HCT116 (cell line): ENCODE measurements around the gene NR1D2. TPM values are rescaled to one million over a fixed set of nuclear protein-coding genes. Genes with fewer than 3 reads are reported as not detected.

Experiments
- ATAC-seq: fragments of 200-7000 bp; cut with Tn5 transposase; 2 replicates; pipeline ENCODE4 v1.9.1; 2020; ENCODE audit warnings: mild to moderate bottlenecking, moderate library complexity
- BruUV-seq: library from RNA; stranded (reverse); fragments of 400-500 nt; replicated peaks from 2 replicates; lab custom pipeline; 2021; lab: Mats Ljungman, UMichigan
- CTCF ChIA-PET: fragments of 300-600 bp; sonication (Branson Sonifier 250); formaldehyde crosslinking; loops from one replicate; lab custom pipeline; 2021; ENCODE audit warnings: antibody characterized with exemption; lab: Charles Lee
- POLR2A ChIA-PET: fragments of 300-600, 350-600 bp; sonication (Branson Sonifier 250); formaldehyde crosslinking; loops from one replicate; lab custom pipeline; 2021; ENCODE audit warnings: antibody characterized with exemption; lab: Charles Lee
- RAD21 ChIA-PET, 2 experiments: fragments of 300-600 bp; sonication (Branson Sonifier 250); formaldehyde crosslinking; loops; one replicate each; lab custom pipeline; 2023; ENCODE audit warnings: low total read pairs in 2 of 2; ENCODE audit not compliant: uncharacterized antibody in 2 of 2, unreplicated experiment in 2 of 2, low non-redundant PET in 1 of 2; lab: Charles Lee
- DNase-seq: peaks from one replicate; pipeline ENCODE4 v3.0.0-alpha.2; 2010; ENCODE audit warnings: low read depth, low spot score
- H2AFZ ChIP-seq: fragments of 200-600 bp; shearing (Covaris generic), sonication (generic); 2 replicates; pipeline ENCODE4 v1.6.1; 2017; ENCODE audit warnings: low read depth, mixed run types, mixed read lengths, antibody characterized with exemption, low read length; ENCODE audit not compliant: poor library complexity, severe bottlenecking
- H3K27ac ChIP-seq: 2 replicates; pipeline ENCODE4 v1.5.1; 2012; ENCODE audit warnings: low read depth, low read length
- H3K27me3 ChIP-seq: fragments of 200-600 bp; sonication (generic); 2 replicates; pipeline ENCODE4 v1.6.1; 2016; ENCODE audit warnings: mixed run types, low read length, mixed read lengths; ENCODE audit not compliant: insufficient read depth
- H3K36me3 ChIP-seq, 2 experiments: fragments of 200-500 bp in 1 of 2; fragments of 200-600 bp in 1 of 2; sonication (Bioruptor generic) in 1 of 2; sonication (generic) in 1 of 2; 2 replicates each; pipeline versions ENCODE4 v1.5.1 to v1.6.1; 2014 to 2016; ENCODE audit warnings: low read length in 2 of 2, inconsistent platforms in 1 of 2, mixed read lengths in 1 of 2, mixed run types in 1 of 2; ENCODE audit not compliant: insufficient read depth in 2 of 2, control insufficient read depth in 1 of 2
- H3K4me1 ChIP-seq, 2 experiments: fragments of 200-600 bp in 1 of 2; sonication (generic) in 1 of 2; 2 replicates each; pipeline versions ENCODE4 v1.5.1 to v1.6.1; 2012 to 2017; ENCODE audit warnings: low read length in 2 of 2, inconsistent platforms in 1 of 2, mild to moderate bottlenecking in 1 of 2, mixed read lengths in 1 of 2, mixed run types in 1 of 2, moderate library complexity in 1 of 2; ENCODE audit not compliant: insufficient read depth in 2 of 2, control insufficient read depth in 1 of 2
- H3K4me2 ChIP-seq: fragments of 200-600 bp; sonication (generic); 2 replicates; pipeline ENCODE4 v1.6.1; 2017; ENCODE audit warnings: mixed run types, low read length, mixed read lengths
- H3K4me3 ChIP-seq, 2 experiments: fragments of 200-600 bp in 1 of 2; sonication (generic) in 1 of 2; replicated peaks in 1 of 2; 2 replicates each; pipeline ENCODE4 v1.5.1; 2011 to 2016; ENCODE audit warnings: low read length in 2 of 2, control low read depth in 1 of 2, low read depth in 1 of 2, mild to moderate bottlenecking in 1 of 2, mixed read lengths in 1 of 2, mixed run types in 1 of 2
- H3K79me2 ChIP-seq: fragments of 200-600 bp; sonication (generic); 2 replicates; pipeline ENCODE4 v1.6.1; 2017; ENCODE audit warnings: mild to moderate bottlenecking, mixed run types, low read length, moderate library complexity, mixed read lengths; ENCODE audit not compliant: insufficient read depth
- H3K9ac ChIP-seq: fragments of 200-600 bp; sonication (generic); 2 replicates; pipeline ENCODE4 v1.6.1; 2016; ENCODE audit warnings: low read length, mixed read lengths
- H3K9me2 ChIP-seq: fragments of 200-600 bp; sonication (generic), shearing (Covaris generic); 2 replicates; pipeline ENCODE4 v1.6.1; 2017; ENCODE audit warnings: mixed run types, mild to moderate bottlenecking, moderate library complexity; ENCODE audit not compliant: insufficient read depth
- H3K9me3 ChIP-seq, 2 experiments: fragments of 200-500 bp in 1 of 2; fragments of 200-600 bp in 1 of 2; sonication (Bioruptor generic) in 1 of 2; sonication (generic) in 1 of 2; 2 replicates each; pipeline ENCODE4 v1.6.1; 2014 to 2017; ENCODE audit warnings: low read length in 2 of 2, mixed read lengths in 2 of 2, inconsistent platforms in 1 of 2, low read depth in 1 of 2, mild to moderate bottlenecking in 1 of 2, mixed run types in 1 of 2, moderate library complexity in 1 of 2; ENCODE audit not compliant: control insufficient read depth in 1 of 2, insufficient read depth in 1 of 2
- H4K20me1 ChIP-seq: fragments of 200-600 bp; sonication (generic), shearing (Covaris generic); 2 replicates; pipeline ENCODE4 v1.6.1; 2017; ENCODE audit warnings: mixed run types, mild to moderate bottlenecking, moderate library complexity; ENCODE audit not compliant: insufficient read depth
- ATF3 ChIP-seq: IDR thresholded peaks from 2 replicates; pipeline ENCODE4 v1.6.1; 2012
- CBX3 ChIP-seq: IDR thresholded peaks from 2 replicates; pipeline ENCODE4 v1.6.1; 2012; ENCODE audit warnings: low read depth
- CEBPB ChIP-seq: IDR thresholded peaks from 2 replicates; pipeline ENCODE4 v1.6.1; 2012; ENCODE audit warnings: low read depth
- CTCF ChIP-seq, 3 experiments: fragments of 200-600 bp in 1 of 3; sonication (generic) in 1 of 3; IDR thresholded peaks in 2 of 3; conservative IDR thresholded peaks in 1 of 3; 2 replicates each; pipeline ENCODE4 v1.5.1; 2012 to 2017; ENCODE audit warnings: low read depth in 2 of 3, low read length in 2 of 3, antibody characterized with exemption in 1 of 3, borderline replicate concordance in 1 of 3, control low read depth in 1 of 3, mild to moderate bottlenecking in 1 of 3, mixed read lengths in 1 of 3, mixed run types in 1 of 3, moderate library complexity in 1 of 3; ENCODE audit not compliant: insufficient read depth in 1 of 3
- EZH2 ChIP-seq: fragments of 200-600 bp; sonication (generic); IDR thresholded peaks from 2 replicates; pipeline ENCODE4 v1.6.1; 2017; ENCODE audit warnings: antibody characterized with exemption, mixed run types
- FOSL1 ChIP-seq: IDR thresholded peaks from 2 replicates; pipeline ENCODE4 v1.6.1; 2012; ENCODE audit warnings: low read depth
- MAX ChIP-seq: IDR thresholded peaks from 2 replicates; pipeline ENCODE4 v1.6.1; 2012
- POLR2AphosphoS5 ChIP-seq: IDR thresholded peaks from 2 replicates; pipeline ENCODE4 v1.6.1; 2011; ENCODE audit warnings: mild to moderate bottlenecking, low read depth, low read length, moderate library complexity
- RAD21 ChIP-seq: IDR thresholded peaks from 2 replicates; pipeline ENCODE4 v1.6.1; 2012; ENCODE audit warnings: low read depth, mild to moderate bottlenecking
- SIN3A ChIP-seq: IDR thresholded peaks from 2 replicates; pipeline ENCODE4 v1.6.1; 2012; ENCODE audit warnings: low read depth
- SRF ChIP-seq: IDR thresholded peaks from 2 replicates; pipeline ENCODE4 v1.6.1; 2012; ENCODE audit warnings: low read depth
- TCF7L2 ChIP-seq: IDR thresholded peaks from 2 replicates; pipeline ENCODE4 v1.7.0; 2011; ENCODE audit warnings: borderline replicate concordance, inconsistent platforms; ENCODE audit not compliant: insufficient read depth, insufficient read length; ENCODE audit errors: extremely low read depth
- YY1 ChIP-seq: IDR thresholded peaks from 2 replicates; pipeline ENCODE4 v1.6.1; 2011; ENCODE audit warnings: low read length, low read depth, moderate library complexity, mild to moderate bottlenecking; ENCODE audit not compliant: insufficient replicate concordance; ENCODE audit errors: extremely low read depth
- ZBTB33 ChIP-seq: IDR thresholded peaks from 2 replicates; pipeline ENCODE4 v1.6.1; 2011; ENCODE audit warnings: mild to moderate bottlenecking, low read length, moderate library complexity; ENCODE audit not compliant: insufficient replicate concordance; ENCODE audit errors: extremely low read depth
- ZFX ChIP-seq: fragments of 450-650 bp; IDR thresholded peaks from 2 replicates; pipeline ENCODE4 v1.6.1; 2017
- intact Hi-C: fragments of 100-400 bp; cut with micrococcal nuclease; formaldehyde crosslinking; loops from 2 replicates; pipeline ENCODE4 v1.10.0; 2022
- total RNA-seq: library from RNA; stranded (reverse); gene quantifications from one replicate; pipeline ENCODE4 v1.2.1, GENCODE V29; 2021; ENCODE audit not compliant: unreplicated experiment

NR1D2 gene
- total RNA-seq, 1 experiment from 2014 or later: 60.9 TPM

- H2AFZ ChIP-seq: no peak overlapping the region
- no peaks in the 10 kb centered on the region for H3K9me2 ChIP-seq
- peaks cover 4 to 5% of the 10 kb centered on the region in 2 experiments; a peak in 2 of 4 replicates for H3K36me3 ChIP-seq
- intact Hi-C loops: no loop called here
- H4K20me1 ChIP-seq: peaks cover 19% of the 10 kb centered on the region; the same call in 1 of the 2 replicates
- POLR2A ChIA-PET: no interaction called here
- BruUV-seq: no TSS peak
- RAD21 ChIA-PET: no interaction called here
- no peak for ATAC-seq
- TF ChIP-seq POLR2AphosphoS5 (no peak), SIN3A (no peak), ATF3 (no peak), EZH2 (no peak), TCF7L2 (no peak), RAD21 (no peak), YY1 (no peak)
- peaks cover 26 to 48% of the 10 kb centered on the region in 2 experiments for H3K4me1 ChIP-seq
- H3K27ac ChIP-seq: no peak overlapping the region
- peaks cover 92% of the 10 kb centered on the region for H3K79me2 ChIP-seq
- no peak overlapping the region for H3K9ac ChIP-seq
- H3K27me3 ChIP-seq: no peaks in the 10 kb centered on the region
- DNase-seq: no peak
- H3K4me2 ChIP-seq: no peak overlapping the region
- no peaks in the 10 kb centered on the region for H3K9me3 ChIP-seq
- CTCF ChIA-PET: interaction anchor here (0.6 kb wide), 1 partner anchor 118 kb away, joined by 3 read pairs; no protein-coding TSS in a partner anchor
- no peak overlapping the region for H3K4me3 ChIP-seq
Measured at GRCh38 chr3:23953523-23953922, 8.4 kb downstream of the NR1D2 start.

GRCh38 chr3:23954144-23954543 is 9.1 kb downstream of the NR1D2 start:
- Histone ChIP-seq H3K27me3 (no peaks in the 10 kb centered on the region), H3K4me3 (no peak overlapping the region), H2AFZ (no peak overlapping the region), H3K36me3 (peaks cover 4 to 5% of the 10 kb centered on the region in 2 experiments; a peak in 2 of 4 replicates), H3K79me2 (peaks cover 86% of the 10 kb centered on the region), H3K4me2 (no peak overlapping the region), H3K9me2 (no peaks in the 10 kb centered on the region), H3K9me3 (no peaks in the 10 kb centered on the region), H4K20me1 (peaks cover 19% of the 10 kb centered on the region; the same call in 1 of the 2 replicates), H3K9ac (no peak overlapping the region), H3K27ac (no peak overlapping the region), H3K4me1 (peaks cover 26 to 48% of the 10 kb centered on the region in 2 experiments)
- ChIA-PET RAD21 (no interaction called here), CTCF (no interaction called here), POLR2A (interaction anchor here (0.8 kb wide), 1 partner anchor 8 kb away, joined by 4 read pairs; no protein-coding TSS in a partner anchor)
- BruUV-seq: no TSS peak
- DNase-seq (no peak), ATAC-seq (no peak)
- intact Hi-C loops: no loop called here
- TF ChIP-seq CBX3 (no peak), CTCF (IDR thresholded peaks at IDR 0.05 in 2 of 3, conservative IDR thresholded peaks at IDR 0.05 in 1 of 3; ENCODE audit: borderline replicate concordance in 1 of 3, insufficient read depth in 1 of 3, low read depth in 2 of 3, low read length in 2 of 3) (no peak), ATF3 (no peak), ZBTB33 (no peak), SRF (no peak), POLR2AphosphoS5 (no peak), MAX (no peak), EZH2 (no peak), ZFX (no peak), SIN3A (no peak), CEBPB (no peak), FOSL1 (no peak)
